Measurements from ENCODE around the gene CKMT1A.
"Not testable (repeated sequence)": the region's sequence is repeated elsewhere in the genome, so short reads cannot be mapped to it uniquely, and the experiment has no call there.

CKMT1A gene

GRCh38 chr15:43693148-43694022, at the start of gene CKMT1A:
Gene CKMT1A (plus strand): TSS chr15:43693859. CDS start chr15:43694051, 192 bp downstream.
- DNase-seq (ENCODE audit: low spot score): not testable (repeated sequence)

GRCh38 chr15:43648649-43649429, 44.8 kb upstream of the CKMT1A start, which contains the start of gene CATSPER2:
Gene CATSPER2 (minus strand): TSS chr15:43648844. CDS start chr15:43648061, 783 bp downstream.
- DNase-seq (ENCODE audit: low spot score): no peak

GRCh38 chr15:43649430-43649926, 44.2 kb upstream of the CKMT1A start:
- not testable (repeated sequence) for DNase-seq (ENCODE audit: low spot score)

- DNase-seq (ENCODE audit: low spot score): not testable (repeated sequence)
Observed at GRCh38 chr15:43659727-43660126, 33.9 kb upstream of the CKMT1A start.

GRCh38 chr15:43662293-43662692, 31.4 kb upstream of the CKMT1A start:
- not testable (repeated sequence) for DNase-seq (ENCODE audit: low spot score)

- not testable (repeated sequence) for DNase-seq (ENCODE audit: low spot score)
Observed at GRCh38 chr15:43663333-43663732, 30.3 kb upstream of the CKMT1A start.

- not testable (repeated sequence) for DNase-seq (ENCODE audit: low spot score)
Observed at GRCh38 chr15:43666177-43666576, 27.5 kb upstream of the CKMT1A start.

GRCh38 chr15:43674175-43674574, 19.5 kb upstream of the CKMT1A start:
- DNase-seq (ENCODE audit: low spot score): not testable (repeated sequence)

GRCh38 chr15:43689604-43690301, 3.9 kb upstream of the CKMT1A start:
- not testable (repeated sequence) for DNase-seq (ENCODE audit: low spot score)

GRCh38 chr15:43692679-43693078, 980 bp upstream of the CKMT1A start:
- DNase-seq (ENCODE audit: low spot score): not testable (repeated sequence)

GRCh38 chr15:43702174-43702573, 8.5 kb downstream of the CKMT1A start:
- DNase-seq (ENCODE audit: low spot score): no peak

- DNase-seq (ENCODE audit: low spot score): no peak
Observed at GRCh38 chr15:43702701-43703424, 9.2 kb downstream of the CKMT1A start.

GRCh38 chr15:43710431-43711131, 16.9 kb downstream of the CKMT1A start:
- DNase-seq (ENCODE audit: low spot score): not testable (repeated sequence)

GRCh38 chr15:43723151-43723550, 29.5 kb downstream of the CKMT1A start:
- DNase-seq (ENCODE audit: low spot score): no peak

GRCh38 chr15:43726306-43726705, 32.6 kb downstream of the CKMT1A start:
- DNase-seq (ENCODE audit: low spot score): not testable (repeated sequence)

GRCh38 chr15:43728053-43728725, 34.5 kb downstream of the CKMT1A start:
- DNase-seq (ENCODE audit: low spot score): not testable (repeated sequence)

- no peak for DNase-seq (ENCODE audit: low spot score)
Observed at GRCh38 chr15:43735416-43735815, 41.8 kb downstream of the CKMT1A start.

- peak; percentile 93 for DNase-seq (ENCODE audit: low spot score)
Observed at GRCh38 chr15:43746245-43746902, 52.7 kb downstream of the CKMT1A start, which contains the start of gene PDIA3. Gene PDIA3 (plus strand): TSS chr15:43746438. CDS start chr15:43746540, 102 bp downstream.

- DNase-seq (ENCODE audit: low spot score): peak; percentile 25
Observed at GRCh38 chr15:43746903-43747309, 53.2 kb downstream of the CKMT1A start.

Measured in globus pallidus (tissue), 1 donor.